ENCODE results near the gene TUBB2B. TPM values are rescaled to one million over a fixed set of nuclear protein-coding genes. Genes with fewer than 3 reads are reported as not detected.

TUBB2B gene
- total RNA-seq, 1 donor from 2014 or later: 144 TPM

GRCh38 chr6:3272911-3273547 lies 45.6 kb upstream of the TUBB2B start:
- no peak overlapping the region for H3K27ac ChIP-seq (ENCODE audit: low read depth, low read length)
- no peak overlapping the region for H3K4me2 ChIP-seq (ENCODE audit: low read length)
- H3K4me3 ChIP-seq (ENCODE audit: insufficient read depth, low read depth, low read length): no peak overlapping the region
- H3K4me1 ChIP-seq (ENCODE audit: insufficient read depth, low read length): no peaks in the 10 kb centered on the region
- peaks cover 18% of the 10 kb centered on the region for H3K36me3 Mint-ChIP-seq (ENCODE audit: low read depth, unreplicated experiment)
- H3K27me3 ChIP-seq (ENCODE audit: insufficient read depth, low read length): no peaks in the 10 kb centered on the region
- H4K20me1 ChIP-seq (ENCODE audit: insufficient read depth, low read length): peaks cover 45% of the 10 kb centered on the region
- DNase-seq (ENCODE audit: low read depth) (no peak), FAIRE-seq (no peak)
- no peaks in the 10 kb centered on the region for H3K9me3 ChIP-seq (ENCODE audit: insufficient read depth, low read depth, low read length)
- no peak overlapping the region for H3K9ac ChIP-seq (ENCODE audit: low read length)
- TF ChIP-seq EZH2 (IDR thresholded peaks at IDR 0.05; ENCODE audit: insufficient read depth, low read length): no peak
- peaks cover 15% of the 10 kb centered on the region for H3K79me2 ChIP-seq (ENCODE audit: insufficient read depth, low read length)
- no peak overlapping the region for H2AFZ ChIP-seq (ENCODE audit: low read depth, low read length)
- no peak overlapping the region for H3K4me3 Mint-ChIP-seq (ENCODE audit: unreplicated experiment)
- H3K9me3 Mint-ChIP-seq (ENCODE audit: unreplicated experiment): no peaks in the 10 kb centered on the region
- no peak overlapping the region for H3K27ac Mint-ChIP-seq (ENCODE audit: unreplicated experiment)
- H3K36me3 ChIP-seq (ENCODE audit: insufficient read depth, low read length): peaks cover 16% of the 10 kb centered on the region
- H3K27me3 Mint-ChIP-seq (ENCODE audit: low read depth, unreplicated experiment): no peaks in the 10 kb centered on the region
- peaks cover 2% of the 10 kb centered on the region for H3K4me1 Mint-ChIP-seq (ENCODE audit: low read depth, unreplicated experiment)

GRCh38 chr6:3271756-3272155 lies 44.3 kb upstream of the TUBB2B start:
- TF ChIP-seq CTCF (IDR thresholded peaks at IDR 0.05; ENCODE audit: insufficient read depth, low read depth, low read length): no peak
- no peak for TF ChIP-seq EZH2 (IDR thresholded peaks at IDR 0.05; ENCODE audit: insufficient read depth, low read length)
- no peak for DNase-seq (ENCODE audit: low read depth)
- H3K27ac Mint-ChIP-seq (ENCODE audit: unreplicated experiment): no peak overlapping the region

GRCh38 chr6:3270258-3270657 lies 42.8 kb upstream of the TUBB2B start:
- H3K9me3 Mint-ChIP-seq (ENCODE audit: unreplicated experiment): no peaks in the 10 kb centered on the region
- H3K27ac Mint-ChIP-seq (ENCODE audit: unreplicated experiment): no peak overlapping the region
- Histone ChIP-seq H3K4me2 (ENCODE audit: low read length) (no peak overlapping the region), H3K27ac (ENCODE audit: low read depth, low read length) (no peak overlapping the region), H3K36me3 (ENCODE audit: insufficient read depth, low read length) (peaks cover 20% of the 10 kb centered on the region), H3K4me1 (ENCODE audit: insufficient read depth, low read length) (no peaks in the 10 kb centered on the region), H3K9ac (ENCODE audit: low read length) (no peak overlapping the region), H3K9me3 (ENCODE audit: insufficient read depth, low read depth, low read length) (no peaks in the 10 kb centered on the region), H3K4me3 (ENCODE audit: insufficient read depth, low read depth, low read length) (no peak overlapping the region), H3K27me3 (ENCODE audit: insufficient read depth, low read length) (no peaks in the 10 kb centered on the region), H2AFZ (ENCODE audit: low read depth, low read length) (no peak overlapping the region), H3K79me2 (ENCODE audit: insufficient read depth, low read length) (peaks cover 32% of the 10 kb centered on the region), H4K20me1 (ENCODE audit: insufficient read depth, low read length) (peaks cover 60% of the 10 kb centered on the region)
- DNase-seq (ENCODE audit: low read depth): no peak
- FAIRE-seq: no peak
- peaks cover 2% of the 10 kb centered on the region for H3K4me1 Mint-ChIP-seq (ENCODE audit: low read depth, unreplicated experiment)
- TF ChIP-seq CTCF (IDR thresholded peaks at IDR 0.05; ENCODE audit: insufficient read depth, low read depth, low read length) (no peak), EZH2 (IDR thresholded peaks at IDR 0.05; ENCODE audit: insufficient read depth, low read length) (no peak)
- no peak overlapping the region for H3K4me3 Mint-ChIP-seq (ENCODE audit: unreplicated experiment)
- H3K36me3 Mint-ChIP-seq (ENCODE audit: low read depth, unreplicated experiment): peaks cover 17% of the 10 kb centered on the region
- no peaks in the 10 kb centered on the region for H3K27me3 Mint-ChIP-seq (ENCODE audit: low read depth, unreplicated experiment)

More at GRCh38 chr6:3271756-3272155, 44.3 kb upstream of the TUBB2B start:
- Histone ChIP-seq H3K79me2 (ENCODE audit: insufficient read depth, low read length) (peaks cover 19% of the 10 kb centered on the region), H3K27ac (ENCODE audit: low read depth, low read length) (no peak overlapping the region), H2AFZ (ENCODE audit: low read depth, low read length) (no peak overlapping the region), H3K9ac (ENCODE audit: low read length) (no peak overlapping the region), H3K4me2 (ENCODE audit: low read length) (no peak overlapping the region), H3K4me1 (ENCODE audit: insufficient read depth, low read length) (no peaks in the 10 kb centered on the region), H3K36me3 (ENCODE audit: insufficient read depth, low read length) (peaks cover 19% of the 10 kb centered on the region), H3K4me3 (ENCODE audit: insufficient read depth, low read depth, low read length) (no peak overlapping the region), H3K27me3 (ENCODE audit: insufficient read depth, low read length) (no peaks in the 10 kb centered on the region), H3K9me3 (ENCODE audit: insufficient read depth, low read depth, low read length) (no peaks in the 10 kb centered on the region), H4K20me1 (ENCODE audit: insufficient read depth, low read length) (peaks cover 52% of the 10 kb centered on the region)
- Mint-ChIP-seq H3K9me3 (ENCODE audit: unreplicated experiment) (no peaks in the 10 kb centered on the region), H3K27me3 (ENCODE audit: low read depth, unreplicated experiment) (no peaks in the 10 kb centered on the region), H3K4me3 (ENCODE audit: unreplicated experiment) (no peak overlapping the region), H3K36me3 (ENCODE audit: low read depth, unreplicated experiment) (peaks cover 17% of the 10 kb centered on the region), H3K4me1 (ENCODE audit: low read depth, unreplicated experiment) (peaks cover 2% of the 10 kb centered on the region)
- FAIRE-seq: no peak
